NCI-H460 (cell line): ENCODE measurements around the gene HOXC12. TPM values are rescaled to one million over a fixed set of nuclear protein-coding genes. Genes with fewer than 3 reads are reported as not detected.

ENCODE experiments used
- DNase-seq: peaks from one replicate; pipeline ENCODE4 v3.0.0-alpha.2; 2016; ENCODE audit warnings: low read depth; ENCODE audit errors: extremely low read depth
- total RNA-seq: library from RNA; depleted of rRNA; stranded (reverse); fragments of >200 nt; shearing (Covaris generic); gene quantifications from 2 replicates; pipeline ENCODE4 v1.2.3, GENCODE V29; 2014

HOXC12 gene
- total RNA-seq, 1 experiment from 2014 or later, result not detected

DNA sequence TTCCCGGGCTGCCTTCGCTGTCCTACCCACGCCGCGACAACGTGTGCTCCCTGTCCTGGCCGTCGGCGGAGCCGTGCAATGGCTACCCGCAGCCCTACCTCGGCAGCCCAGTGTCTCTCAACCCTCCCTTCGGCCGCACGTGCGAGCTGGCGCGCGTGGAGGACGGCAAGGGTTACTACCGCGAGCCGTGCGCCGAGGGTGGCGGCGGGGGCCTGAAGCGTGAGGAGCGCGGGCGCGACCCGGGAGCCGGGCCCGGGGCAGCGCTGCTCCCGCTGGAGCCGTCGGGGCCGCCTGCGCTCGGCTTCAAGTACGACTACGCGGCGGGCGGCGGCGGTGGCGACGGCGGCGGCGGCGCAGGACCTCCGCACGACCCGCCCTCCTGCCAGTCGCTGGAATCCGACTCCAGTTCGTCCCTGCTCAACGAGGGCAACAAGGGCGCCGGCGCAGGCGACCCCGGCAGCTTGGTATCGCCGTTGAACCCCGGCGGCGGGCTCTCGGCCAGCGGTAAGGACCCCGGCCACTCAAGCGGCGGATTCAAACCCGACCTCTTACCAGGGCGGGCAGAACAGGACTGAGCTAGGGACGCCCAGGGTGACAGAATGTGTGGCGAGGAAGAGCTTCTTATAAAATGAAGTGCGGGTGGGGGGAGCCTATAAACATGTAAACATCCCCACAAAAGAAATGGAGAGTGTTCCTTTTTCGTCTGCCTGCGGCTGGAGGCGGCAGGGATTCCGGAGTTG lies 503 bp downstream of the HOXC12 start:
- DNase-seq, result no peak

DNA sequence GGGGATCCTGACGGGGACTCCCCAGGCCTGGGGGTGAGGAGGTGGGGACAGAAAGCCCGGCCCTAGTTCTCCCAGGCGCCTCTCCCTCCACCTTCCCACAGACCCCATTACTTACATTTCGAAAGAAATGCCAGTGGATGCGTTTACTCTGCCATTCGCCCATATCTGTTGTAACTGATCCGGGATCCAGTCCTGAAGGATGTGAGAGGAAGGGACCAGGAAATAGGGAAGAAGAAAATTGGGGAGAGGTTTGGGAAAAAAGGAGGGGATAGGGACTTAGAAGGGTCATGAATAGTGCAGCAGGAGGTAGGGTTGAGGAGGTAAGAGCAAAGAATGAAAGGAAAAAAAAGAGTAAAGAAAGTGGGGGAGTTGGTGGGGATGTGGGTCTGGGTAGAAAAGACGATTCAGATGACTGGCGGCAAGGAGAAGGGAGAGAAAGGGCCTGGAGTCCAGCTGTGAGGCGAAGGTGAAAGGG lies 1.1 kb downstream of the HOXC12 start:
- no peak for DNase-seq

DNA sequence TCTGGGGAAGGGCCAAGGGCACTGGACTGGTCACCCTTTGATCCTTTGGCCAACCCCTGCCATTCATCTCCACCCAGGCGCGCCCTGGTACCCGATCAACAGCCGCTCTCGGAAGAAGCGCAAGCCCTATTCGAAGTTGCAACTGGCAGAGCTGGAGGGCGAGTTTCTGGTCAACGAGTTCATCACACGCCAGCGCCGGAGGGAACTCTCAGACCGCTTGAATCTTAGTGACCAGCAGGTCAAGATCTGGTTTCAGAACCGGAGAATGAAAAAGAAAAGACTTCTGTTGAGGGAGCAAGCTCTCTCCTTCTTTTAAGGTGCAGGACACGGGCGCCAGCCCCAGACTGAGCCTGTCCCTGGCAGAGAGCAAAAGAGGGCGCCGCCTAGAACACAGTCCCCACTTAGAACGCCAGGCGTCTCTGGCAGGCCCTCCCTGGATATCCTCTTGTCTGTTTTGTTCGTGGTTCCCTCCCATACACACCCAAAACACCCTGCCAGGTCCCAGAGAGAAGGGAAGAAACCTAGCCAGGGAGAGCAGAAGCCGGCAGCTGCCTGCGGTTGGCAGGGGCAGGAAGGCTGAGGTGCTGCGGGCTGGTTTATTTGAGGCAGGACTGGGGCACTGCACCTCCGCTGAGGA lies 1.7 kb downstream of the HOXC12 start:
- DNase-seq, result no peak

DNA sequence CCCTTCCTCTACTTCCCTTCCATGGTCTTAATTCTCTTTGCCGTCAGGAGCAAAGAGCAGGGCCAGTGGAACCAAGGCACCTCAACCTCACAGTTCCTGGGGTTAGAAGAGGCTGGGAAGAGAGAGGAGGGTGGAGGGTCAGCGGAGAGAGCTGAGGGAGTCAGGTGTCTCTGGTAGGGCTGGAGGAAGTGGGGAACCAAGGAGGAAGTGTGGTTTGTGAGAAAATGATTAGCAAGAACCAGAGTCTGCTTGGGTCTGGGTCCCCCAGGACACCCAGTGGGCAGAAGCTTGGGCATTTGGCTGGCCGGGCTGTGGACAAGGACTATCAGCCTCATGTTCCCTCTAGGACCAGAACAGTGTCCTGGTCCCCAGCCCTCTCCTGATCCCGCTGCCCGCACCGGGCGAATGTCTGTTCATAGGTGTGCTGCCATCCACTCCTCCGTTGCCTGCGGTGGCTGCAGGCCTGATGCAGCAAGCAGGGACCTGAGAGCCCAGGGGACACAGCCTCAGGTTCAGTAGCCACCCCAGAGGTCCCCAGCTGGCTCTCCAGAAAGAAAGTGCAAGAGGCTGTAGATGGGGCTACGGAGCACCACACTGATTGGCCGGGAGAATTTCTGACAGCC lies 2.3 kb downstream of the HOXC12 start:
- DNase-seq, result no peak

DNA sequence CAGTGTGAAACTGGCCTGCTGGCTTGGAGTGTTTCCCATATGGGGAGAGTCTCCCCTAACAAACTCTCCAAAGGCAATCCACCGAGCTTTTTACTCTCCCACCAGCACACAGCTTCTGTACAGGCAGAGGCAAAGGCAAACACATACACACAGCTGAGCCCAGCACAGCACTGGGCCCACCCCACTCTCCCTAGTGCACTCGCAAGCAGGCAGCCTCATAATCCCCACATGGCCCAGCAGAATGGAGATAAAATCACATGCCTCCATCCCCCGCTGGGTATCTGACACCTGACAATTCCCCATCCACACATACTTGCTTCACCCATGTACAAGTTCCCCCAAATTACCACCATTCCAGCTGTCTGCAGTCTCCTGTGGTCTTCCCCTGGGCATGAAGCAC lies 3.4 kb downstream of the HOXC12 start:
- no peak for DNase-seq

DNA sequence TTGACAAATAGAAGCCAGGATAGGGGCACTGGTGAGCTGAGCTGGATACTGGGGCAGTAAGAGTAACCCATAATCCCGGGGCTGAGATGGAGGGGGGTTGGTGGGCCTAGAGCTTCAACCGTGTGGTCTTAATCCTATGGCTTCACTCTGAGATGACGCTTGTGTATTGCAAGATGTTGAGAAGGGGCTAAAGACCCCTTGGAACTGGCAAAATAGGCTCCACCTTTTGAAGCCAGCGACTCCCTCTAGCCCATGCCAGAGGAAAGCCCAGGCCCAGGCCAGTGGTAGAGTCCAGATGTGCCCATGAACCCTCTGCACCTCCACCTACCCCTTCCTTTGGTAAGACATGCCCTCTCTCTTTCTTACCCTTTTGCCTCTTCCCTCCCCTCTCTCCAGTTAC lies 4.6 kb downstream of the HOXC12 start:
- no peak for DNase-seq

DNA sequence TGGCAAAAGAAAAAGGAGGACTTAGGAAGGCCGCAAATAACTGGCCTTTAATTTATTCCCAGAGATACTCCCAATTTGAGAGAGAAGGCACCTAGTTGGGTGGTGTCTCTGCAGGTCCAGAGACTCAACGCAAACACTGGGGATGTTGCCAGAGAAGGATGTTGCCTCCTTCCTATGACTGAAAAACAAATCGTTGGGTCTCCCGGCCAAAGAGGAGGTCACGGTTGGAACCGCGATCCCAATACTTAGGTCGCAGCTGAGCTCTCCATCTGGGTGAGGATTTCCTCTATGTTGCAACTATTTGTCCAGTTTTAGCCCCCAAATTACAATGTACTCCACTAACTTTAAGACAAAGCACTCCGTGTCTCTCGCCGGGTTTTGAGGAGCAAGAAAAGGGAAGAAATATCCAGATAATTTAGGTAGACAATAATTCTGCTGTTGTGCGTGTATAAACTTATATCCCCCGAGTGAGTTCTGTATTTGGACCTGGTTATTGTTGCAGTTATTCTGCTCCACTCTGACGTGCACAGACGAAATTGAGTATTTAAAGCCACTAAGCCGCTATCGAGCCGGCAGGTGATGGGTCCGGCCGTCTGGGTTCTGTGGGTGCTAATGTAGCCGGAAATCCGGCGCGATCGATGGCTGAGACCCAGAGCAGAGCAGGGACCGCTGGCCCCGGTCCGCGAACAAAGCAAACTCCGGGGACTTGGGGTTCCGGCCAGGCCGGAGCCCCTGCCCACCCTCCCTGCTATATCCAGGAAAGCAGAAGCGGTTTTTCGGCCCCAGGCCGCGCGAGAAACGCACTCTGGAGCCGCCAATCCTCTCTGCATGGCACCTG lies 5.7 kb downstream of the HOXC12 start:
- no peak for DNase-seq

DNA sequence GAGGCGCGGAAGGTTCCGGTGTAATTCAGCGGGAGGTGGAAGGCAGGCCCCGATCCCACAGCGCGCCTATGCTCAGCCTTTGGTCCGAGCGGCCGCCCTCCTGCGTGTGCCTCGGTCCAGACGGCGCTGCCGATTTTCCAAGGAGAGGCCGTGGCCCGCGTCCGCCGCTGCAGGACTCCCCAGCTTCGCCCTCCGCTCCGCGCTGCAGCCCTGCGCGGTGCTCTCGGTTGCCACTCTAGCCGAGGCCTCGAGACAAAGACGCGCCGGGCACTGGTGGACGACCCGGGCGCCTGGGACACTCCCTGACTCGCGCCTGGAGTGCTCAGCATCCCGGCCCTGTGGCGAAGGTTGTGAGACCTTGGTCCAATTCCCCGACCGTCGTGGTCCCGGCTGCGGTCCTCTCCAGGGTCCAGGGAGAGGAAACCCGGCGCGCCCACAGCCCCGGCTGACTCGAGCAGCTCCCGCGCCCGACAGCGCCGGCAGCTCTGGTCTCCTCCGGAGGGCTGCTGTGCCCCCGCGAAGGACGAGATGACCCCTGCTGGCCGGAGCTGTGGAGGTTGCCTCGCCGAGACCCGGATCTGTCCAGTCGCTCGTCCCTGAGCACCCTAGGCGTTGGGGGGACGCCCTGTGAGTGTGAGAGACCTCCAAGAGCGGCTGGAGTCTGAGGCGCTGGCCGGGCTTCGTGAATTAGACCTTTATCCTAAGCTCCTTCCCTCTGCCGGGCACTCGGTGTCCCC lies 6.5 kb downstream of the HOXC12 start:
- no peak for DNase-seq

DNA sequence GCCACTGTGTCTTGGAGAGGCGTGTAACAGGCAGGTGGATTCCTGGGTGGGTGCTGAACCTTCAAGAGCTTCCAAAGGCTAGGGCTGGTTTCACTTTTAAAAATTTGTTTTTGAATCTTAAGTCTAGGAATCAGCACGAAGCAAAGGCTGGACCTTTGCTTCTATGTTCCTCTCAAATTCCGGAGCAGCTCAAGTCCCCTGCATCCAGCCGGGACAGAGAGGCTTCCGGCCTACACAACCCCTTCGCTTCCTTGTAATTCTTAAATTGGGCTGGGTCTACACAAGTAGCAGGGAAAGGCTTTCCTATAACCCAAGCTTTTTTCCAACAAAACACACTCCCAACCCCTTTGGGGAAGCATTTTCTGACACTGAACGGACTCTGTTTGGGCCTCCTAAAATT lies 8.3 kb downstream of the HOXC12 start:
- no peak for DNase-seq

DNA sequence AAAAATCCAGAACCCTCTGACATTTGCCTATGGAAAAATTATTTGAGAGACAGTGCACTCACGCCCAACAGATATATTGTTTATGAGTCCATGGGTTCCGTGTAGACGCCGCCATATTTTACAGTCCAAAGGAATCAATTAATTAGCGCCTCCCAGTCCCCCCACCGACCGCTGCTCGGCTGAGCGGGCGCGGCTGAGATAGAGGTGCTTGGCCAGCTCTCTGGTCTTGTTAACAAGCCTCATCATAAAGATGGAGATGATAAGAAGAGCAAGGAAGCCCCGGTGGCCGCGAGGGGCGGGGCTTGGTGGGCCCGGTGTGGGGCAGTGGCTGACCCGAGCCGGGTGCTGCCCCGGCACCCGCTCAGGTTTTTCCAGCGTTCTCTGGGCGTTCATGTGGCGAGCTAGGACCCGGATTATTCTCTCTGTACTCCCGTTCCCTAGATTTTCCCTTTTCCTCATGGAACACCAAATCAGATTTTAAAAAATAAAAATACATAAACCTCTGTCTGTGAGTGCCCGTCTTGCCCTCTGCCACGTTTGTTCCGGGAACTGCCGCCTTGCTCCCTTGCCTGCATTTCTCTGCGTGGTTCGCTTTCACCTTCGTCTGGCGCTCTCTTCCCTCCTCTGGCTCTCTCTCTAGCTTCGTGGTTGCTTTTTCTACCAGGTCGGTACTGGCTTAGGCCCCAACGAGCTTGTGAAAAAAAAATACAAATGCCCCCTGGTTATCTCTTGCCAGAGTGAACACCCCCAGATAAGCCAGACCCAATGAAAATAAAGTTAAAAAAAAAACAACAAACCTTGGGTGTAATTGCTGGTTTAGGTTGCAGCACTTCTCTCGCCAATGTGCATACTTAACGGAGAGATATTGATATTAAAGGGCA lies 9.0 kb downstream of the HOXC12 start:
- no peak for DNase-seq

DNA sequence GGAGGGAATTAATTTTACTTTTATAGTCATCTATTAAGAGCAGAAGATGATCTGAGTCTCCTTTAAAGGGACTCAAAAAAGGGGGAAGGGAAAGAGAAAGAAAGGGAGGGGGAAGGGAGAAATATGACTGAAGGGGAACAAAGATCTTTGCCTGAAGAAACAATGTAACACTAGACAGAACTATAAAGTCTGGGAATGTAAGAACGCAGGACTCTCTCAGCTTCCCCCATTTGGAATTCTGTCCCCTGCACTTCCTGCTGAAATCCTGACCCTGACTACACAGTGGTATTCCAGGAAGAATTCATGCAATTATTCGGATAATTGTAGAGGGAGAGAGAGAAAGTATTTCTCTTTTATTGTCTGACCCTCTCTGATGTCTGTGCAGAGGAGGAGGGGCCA lies 9.6 kb downstream of the HOXC12 start:
- DNase-seq, result no peak

DNA sequence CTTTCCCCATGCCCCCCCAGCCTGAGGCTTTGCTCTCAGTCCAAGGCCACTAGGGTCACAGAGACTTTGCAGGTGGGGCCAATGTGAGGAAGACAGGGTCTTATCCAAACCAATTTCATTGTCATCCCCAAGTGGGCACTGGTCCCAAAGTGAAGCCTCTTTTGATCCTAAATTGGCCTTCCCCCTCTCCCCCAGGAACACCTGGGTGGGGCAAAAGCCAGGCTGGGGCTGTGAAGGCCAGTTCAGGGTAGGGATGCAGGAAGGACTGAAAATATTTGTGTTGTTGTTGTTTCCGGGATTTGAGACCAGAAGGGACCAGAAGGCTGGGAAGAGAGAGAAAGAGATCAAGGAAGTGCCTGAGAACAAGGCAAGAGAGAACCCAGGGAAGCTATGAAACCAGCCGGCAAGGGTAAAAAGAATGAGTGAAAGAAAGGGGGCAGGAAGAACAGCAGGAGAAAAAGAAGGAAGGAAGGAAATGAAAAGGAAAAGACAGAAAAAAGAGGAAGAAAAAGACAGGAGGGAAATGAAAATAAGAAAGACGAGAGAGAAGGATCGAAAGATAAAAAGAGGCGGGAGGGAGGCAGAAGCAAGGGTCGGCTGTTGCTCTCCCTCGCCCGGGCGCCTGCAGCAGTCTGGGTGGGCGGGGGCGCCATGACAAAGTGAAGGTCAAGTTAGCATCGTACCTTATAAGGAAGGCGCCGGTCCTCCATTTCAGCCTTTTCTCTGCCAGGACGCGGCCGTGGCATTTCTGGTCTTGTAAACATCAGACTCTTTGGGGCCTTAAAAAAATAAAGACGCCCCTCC lies 10.8 kb downstream of the HOXC12 start:
- DNase-seq, result no peak

DNA sequence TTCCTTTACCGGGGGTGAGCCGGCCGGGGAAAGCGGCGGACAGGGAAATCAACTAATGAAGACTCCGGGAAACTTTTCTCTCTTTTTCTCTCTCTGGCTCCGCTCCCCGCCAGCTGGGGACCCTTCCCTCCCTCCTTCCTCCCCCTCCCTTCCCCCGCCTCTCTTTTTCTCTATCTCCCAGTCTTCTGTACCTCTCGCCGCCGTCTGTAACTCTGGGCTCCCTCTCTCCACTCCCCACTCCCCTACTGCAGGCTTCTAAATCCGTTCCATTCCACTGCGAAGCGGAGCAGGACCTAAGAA lies 11.3 kb downstream of the HOXC12 start:
- no peak for DNase-seq

DNA sequence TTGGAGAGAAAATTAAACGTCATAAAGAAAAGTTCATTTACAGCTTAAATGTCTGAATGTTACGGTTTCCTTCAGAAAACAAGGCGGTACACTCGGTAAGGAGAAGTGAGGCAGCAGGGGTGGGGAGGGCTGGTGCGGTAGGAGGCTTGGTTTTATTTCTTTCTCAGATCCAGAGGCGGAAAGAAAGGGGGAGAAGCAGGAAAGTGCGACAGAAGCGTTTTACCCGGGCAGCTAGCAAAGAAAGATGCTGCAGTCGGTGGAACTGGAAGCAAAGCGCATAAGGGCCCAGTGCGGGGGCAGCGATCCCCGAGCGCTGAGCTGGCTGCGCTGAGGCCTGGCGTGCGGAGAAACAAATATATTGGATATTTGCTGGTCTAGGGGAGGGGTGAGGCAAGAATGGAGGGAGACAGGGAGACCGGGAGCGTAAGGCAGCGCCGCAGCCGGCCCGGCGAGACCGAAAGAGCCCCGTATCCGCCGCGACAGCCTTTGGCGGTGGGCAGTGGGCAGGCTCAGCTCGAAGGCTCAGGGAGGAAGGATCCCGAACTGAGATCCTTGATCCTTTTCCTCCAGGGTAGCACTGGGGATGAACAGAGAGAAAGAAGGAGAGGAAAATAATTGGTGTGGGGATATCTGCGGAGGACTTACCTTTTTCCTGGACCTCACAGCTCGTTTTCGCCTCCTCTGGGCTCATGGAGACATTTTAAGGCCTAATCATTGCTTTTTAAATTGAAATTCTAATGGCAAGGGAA lies 11.9 kb downstream of the HOXC12 start:
- DNase-seq, result no peak

DNA sequence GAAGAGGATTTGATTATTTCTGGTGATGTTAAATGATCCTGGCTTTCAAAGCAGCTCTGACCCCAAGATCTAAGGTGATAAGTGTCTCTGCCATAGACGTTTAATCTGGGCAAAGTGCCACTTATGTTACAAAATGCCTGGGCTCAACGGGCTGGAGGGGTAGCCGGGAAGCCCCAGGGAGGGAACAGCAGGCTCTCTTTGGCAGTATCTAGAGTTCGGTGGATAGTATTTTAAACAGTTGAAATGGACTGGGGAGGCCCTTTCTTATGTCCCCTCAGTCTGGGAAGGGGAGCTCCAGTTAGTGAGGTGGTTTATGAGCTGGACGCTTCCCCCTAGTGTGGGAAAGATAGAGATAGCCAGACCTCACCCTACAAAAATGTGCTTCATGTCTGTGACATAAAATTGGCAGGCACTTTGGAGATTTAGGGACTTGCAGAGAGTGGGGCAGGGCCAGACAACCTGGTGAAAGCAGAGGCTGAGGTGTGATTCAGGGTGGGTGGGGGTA lies 12.8 kb downstream of the HOXC12 start:
- DNase-seq, result no peak

DNA sequence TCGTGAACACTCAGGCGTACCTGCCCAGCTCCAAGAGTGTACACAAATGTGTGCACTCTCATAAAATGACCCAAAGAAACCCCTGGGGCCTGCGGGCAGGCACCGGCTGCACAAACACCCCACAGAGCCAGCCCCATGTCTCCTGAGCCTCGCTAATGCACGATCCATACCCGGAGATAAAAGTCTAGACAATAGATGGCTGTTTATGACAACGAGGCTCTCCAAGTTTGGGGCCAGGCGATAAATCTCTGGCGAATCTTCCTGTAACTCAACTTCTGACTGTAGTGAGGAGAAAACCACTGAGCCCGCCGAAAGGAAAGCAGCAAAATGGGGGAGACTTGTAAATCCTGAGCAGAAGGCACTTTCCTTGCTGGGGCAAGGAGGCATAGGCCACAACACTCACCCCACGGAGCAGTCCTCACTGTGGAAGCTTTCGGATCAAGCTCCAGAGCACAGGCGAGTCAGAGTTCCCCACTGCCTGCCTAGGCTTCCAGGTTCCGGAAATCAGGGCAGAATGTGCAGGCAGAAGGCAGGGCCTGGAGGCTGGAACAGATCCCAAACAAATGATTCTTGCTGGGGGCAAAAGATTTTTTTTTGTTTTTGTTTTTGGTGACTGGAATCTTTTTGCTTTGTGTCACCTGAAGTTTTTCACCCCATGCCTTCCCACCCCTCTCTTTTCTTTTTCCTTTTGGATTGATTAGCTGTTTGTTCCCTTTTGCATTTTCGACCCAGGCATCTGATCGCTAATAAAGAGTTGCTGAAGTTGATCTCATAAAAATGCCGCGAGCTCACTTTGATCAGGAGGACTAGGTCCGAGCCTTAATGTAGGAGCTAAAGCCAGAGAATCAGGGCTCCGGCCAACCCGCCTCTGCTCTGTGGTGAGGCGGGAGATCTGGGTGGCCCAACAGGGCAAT lies 13.8 kb downstream of the HOXC12 start:
- DNase-seq, result no peak
